H1 (cell line): Measurements from ENCODE around the gene POLR2H. TPM values are rescaled to one million over a fixed set of nuclear protein-coding genes. Genes with fewer than 3 reads are reported as not detected.

ENCODE experiments used
- CREB1 ChIP-seq: IDR thresholded peaks from 2 replicates; pipeline ENCODE4 v1.6.1; 2012; ENCODE audit warnings: inconsistent platforms
- CTBP2 ChIP-seq: IDR thresholded peaks from 2 replicates; pipeline ENCODE4 v1.7.0; 2011; ENCODE audit warnings: borderline replicate concordance, mild to moderate bottlenecking, moderate library complexity, mixed read lengths, low read length; ENCODE audit not compliant: insufficient read depth, insufficient read length
- FOSL1 ChIP-seq: IDR thresholded peaks from 2 replicates; pipeline ENCODE4 v1.6.1; 2011; ENCODE audit warnings: mild to moderate bottlenecking, low read depth, low read length, moderate library complexity; ENCODE audit not compliant: insufficient read depth
- KDM4A ChIP-seq: IDR thresholded peaks from one replicate; pipeline ENCODE4 v1.7.1; 2012; ENCODE audit warnings: low read depth, mild to moderate bottlenecking, moderate library complexity, low read length, inconsistent platforms; ENCODE audit not compliant: severe bottlenecking
- RAD21 ChIP-seq, 2 experiments: IDR thresholded peaks in 1 of 2; conservative IDR thresholded peaks in 1 of 2; 2 replicates each; pipeline ENCODE4 v1.6.1; 2011; ENCODE audit warnings: low read depth in 2 of 2, low read length in 2 of 2, improper control_type of control experiment in 1 of 2, inconsistent platforms in 1 of 2, mild to moderate bottlenecking in 1 of 2, moderate library complexity in 1 of 2
- SIRT6 ChIP-seq: IDR thresholded peaks from one replicate; pipeline ENCODE4 v1.7.1; 2012; ENCODE audit warnings: low read length, inconsistent platforms
- polyA plus RNA-seq, 7 experiments: library from polyadenylated mRNA; depleted of rRNA in 3 of 7; stranded (reverse) in 5 of 7; unstranded in 2 of 7; fragments of >200 nt in 5 of 7; fragments of 200-250 nt in 2 of 7; gene quantifications; 1 replicate in 5 of 7; 2 replicates in 1 of 7; 4 replicates in 1 of 7; pipeline versions ENCODE4 v1.2.1 to v1.2.3, GENCODE V29; 2011 to 2013; ENCODE audit warnings: missing spikeins in 2 of 7, mixed read lengths in 2 of 7
- total RNA-seq: library from RNA; stranded (reverse); fragmentation: NEBNext Ultra II Directional; extraction: Animal tissue kit (Norgen Biotek cat#: 25700); gene quantifications from 2 replicates; pipeline ENCODE4 v1.2.1, GENCODE V29; 2021
- TF ChIP-seq, protein P1 (sequence below): IDR thresholded peaks from 2 replicates; pipeline ENCODE4 v1.6.1; 2011; ENCODE audit warnings: low read length, improper control_type of control experiment
- TF ChIP-seq, protein P2 (sequence below): IDR thresholded peaks from 2 replicates; pipeline ENCODE4 v1.6.1; 2011; ENCODE audit warnings: low read depth, mild to moderate bottlenecking, low read length; ENCODE audit not compliant: insufficient read depth
- TF ChIP-seq, protein P3 (sequence below): IDR thresholded peaks from 2 replicates; pipeline ENCODE4 v1.6.1; 2012; ENCODE audit warnings: low read length, inconsistent platforms

POLR2H gene
- total and polyA plus RNA-seq, 2 of the 8 experiments (the other 6 are each of a cell fraction or from before 2014, with no cell fraction given) = 113 to 335 TPM

DNA sequence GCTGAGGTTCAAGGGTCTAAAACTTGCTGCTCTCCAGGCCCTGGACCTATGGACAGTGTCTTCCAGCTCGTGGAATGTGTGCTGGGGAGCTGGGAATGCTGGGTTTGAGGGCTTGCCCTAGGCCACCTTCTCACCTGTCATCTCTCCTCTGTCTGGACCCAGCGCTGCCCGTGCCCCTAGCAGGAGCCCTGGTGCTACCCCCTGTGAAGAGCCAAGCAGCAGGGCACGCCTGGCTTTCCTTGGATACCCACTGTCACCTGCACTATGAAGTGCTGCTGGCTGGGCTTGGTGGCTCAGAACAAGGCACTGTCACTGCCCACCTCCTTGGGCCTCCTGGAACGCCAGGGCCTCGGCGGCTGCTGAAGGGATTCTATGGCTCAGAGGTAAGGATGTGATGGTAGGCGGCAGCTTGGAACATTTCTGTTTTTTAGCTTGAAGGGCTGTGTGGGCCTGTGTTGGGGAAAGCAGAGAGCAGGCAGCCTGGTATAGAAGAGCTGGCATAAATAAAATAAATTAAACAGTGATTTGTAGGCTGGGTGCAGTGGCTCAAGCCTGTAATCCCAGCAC, 23.4 kb downstream of the POLR2H start (continued):
- TF ChIP-seq, protein P1, sequence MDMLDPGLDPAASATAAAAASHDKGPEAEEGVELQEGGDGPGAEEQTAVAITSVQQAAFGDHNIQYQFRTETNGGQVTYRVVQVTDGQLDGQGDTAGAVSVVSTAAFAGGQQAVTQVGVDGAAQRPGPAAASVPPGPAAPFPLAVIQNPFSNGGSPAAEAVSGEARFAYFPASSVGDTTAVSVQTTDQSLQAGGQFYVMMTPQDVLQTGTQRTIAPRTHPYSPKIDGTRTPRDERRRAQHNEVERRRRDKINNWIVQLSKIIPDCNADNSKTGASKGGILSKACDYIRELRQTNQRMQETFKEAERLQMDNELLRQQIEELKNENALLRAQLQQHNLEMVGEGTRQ = no peak
- TF ChIP-seq CREB1 = no peak
- TF ChIP-seq KDM4A = no peak
- TF ChIP-seq, protein P2, sequence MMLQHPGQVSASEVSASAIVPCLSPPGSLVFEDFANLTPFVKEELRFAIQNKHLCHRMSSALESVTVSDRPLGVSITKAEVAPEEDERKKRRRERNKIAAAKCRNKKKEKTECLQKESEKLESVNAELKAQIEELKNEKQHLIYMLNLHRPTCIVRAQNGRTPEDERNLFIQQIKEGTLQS = no peak
- TF ChIP-seq CTBP2 = no peak
- no peak for TF ChIP-seq RAD21 (IDR thresholded peaks at IDR 0.05 in 1 of 2, conservative IDR thresholded peaks at IDR 0.05 in 1 of 2; ENCODE audit: low read depth in 2 of 2, low read length in 2 of 2)
- TF ChIP-seq, protein P3, sequence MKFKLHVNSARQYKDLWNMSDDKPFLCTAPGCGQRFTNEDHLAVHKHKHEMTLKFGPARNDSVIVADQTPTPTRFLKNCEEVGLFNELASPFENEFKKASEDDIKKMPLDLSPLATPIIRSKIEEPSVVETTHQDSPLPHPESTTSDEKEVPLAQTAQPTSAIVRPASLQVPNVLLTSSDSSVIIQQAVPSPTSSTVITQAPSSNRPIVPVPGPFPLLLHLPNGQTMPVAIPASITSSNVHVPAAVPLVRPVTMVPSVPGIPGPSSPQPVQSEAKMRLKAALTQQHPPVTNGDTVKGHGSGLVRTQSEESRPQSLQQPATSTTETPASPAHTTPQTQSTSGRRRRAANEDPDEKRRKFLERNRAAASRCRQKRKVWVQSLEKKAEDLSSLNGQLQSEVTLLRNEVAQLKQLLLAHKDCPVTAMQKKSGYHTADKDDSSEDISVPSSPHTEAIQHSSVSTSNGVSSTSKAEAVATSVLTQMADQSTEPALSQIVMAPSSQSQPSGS = no peak
- TF ChIP-seq SIRT6 = no peak
- no peak for TF ChIP-seq FOSL1
